Activated CD8-positive, alpha-beta T cell treated with anti-CD3 and anti-CD28 coated beads for 36 hours (primary cell): ENCODE results near the gene GRID1. TPM values are rescaled to one million over a fixed set of nuclear protein-coding genes. Genes with fewer than 3 reads are reported as not detected.

Experiments
- ATAC-seq: fragments of 200-7000 bp; cut with Tn5 transposase; one replicate; pipeline ENCODE4 v1.10.0; 2021; ENCODE audit warnings: mild to moderate bottlenecking, moderate library complexity
- CTCF ChIA-PET: fragments of 350-600 bp; sonication (Branson Sonifier 250); formaldehyde crosslinking; loops from one replicate; lab custom pipeline; 2021; ENCODE audit warnings: antibody characterized with exemption; lab: Charles Lee
- POLR2A ChIA-PET: fragments of 350-600 bp; sonication (Branson Sonifier 250); formaldehyde crosslinking; loops from one replicate; lab custom pipeline; 2021; ENCODE audit warnings: antibody characterized with exemption; lab: Charles Lee
- DNase-seq: peaks from one replicate; pipeline ENCODE4 v3.0.0-alpha.2; 2020
- H3K27ac Mint-ChIP-seq: one replicate; pipeline ENCODE4 v1.8.0; 2021; ENCODE audit warnings: mild to moderate bottlenecking, mixed read lengths
- H3K27me3 Mint-ChIP-seq: one replicate; pipeline ENCODE4 v1.8.0; 2021; ENCODE audit warnings: mixed read lengths
- H3K36me3 Mint-ChIP-seq: one replicate; pipeline ENCODE4 v1.8.0; 2021; ENCODE audit warnings: low read depth, mixed read lengths
- H3K4me1 Mint-ChIP-seq: one replicate; pipeline ENCODE4 v1.8.0; 2021; ENCODE audit warnings: low read depth, mixed read lengths
- H3K4me3 Mint-ChIP-seq: one replicate; pipeline ENCODE4 v1.8.0; 2021; ENCODE audit warnings: mild to moderate bottlenecking, moderate library complexity, mixed read lengths
- H3K9me3 Mint-ChIP-seq: one replicate; pipeline ENCODE4 v1.8.0; 2021; ENCODE audit warnings: mixed read lengths
- CTCF ChIP-seq: fragments of 200-600 bp; IDR thresholded peaks from one replicate; pipeline ENCODE4 v1.8.0; 2022; ENCODE audit warnings: antibody characterized with exemption, mild to moderate bottlenecking
- intact Hi-C: fragments of 100-400 bp; cut with micrococcal nuclease; formaldehyde crosslinking; loops from one replicate; pipeline ENCODE4 v1.10.0; 2022
- total RNA-seq, 2 experiments: library from RNA; stranded (reverse); gene quantifications; one replicate each; pipeline ENCODE4 v1.2.3, GENCODE V29; 2021

GRID1 gene
- total RNA-seq, 2 experiments from 2014 or later = not detected

GRCh38 chr10:86311906-86312305 is 54.7 kb downstream of the GRID1 start:
- no peaks in the 10 kb centered on the region for H3K36me3 Mint-ChIP-seq
- ChIA-PET POLR2A (no interaction called here), CTCF (no interaction called here)
- ATAC-seq (no peak), DNase-seq (no peak)
- H3K27me3 Mint-ChIP-seq = peaks cover 4% of the 10 kb centered on the region
- no peak overlapping the region for H3K27ac Mint-ChIP-seq
- TF ChIP-seq CTCF = no peak
- H3K4me1 Mint-ChIP-seq = no peaks in the 10 kb centered on the region
- H3K4me3 Mint-ChIP-seq = no peak overlapping the region
- no peaks in the 10 kb centered on the region for H3K9me3 Mint-ChIP-seq
- intact Hi-C loops = no loop called here

- no peak for TF ChIP-seq CTCF
- Mint-ChIP-seq H3K9me3 (no peaks in the 10 kb centered on the region), H3K4me1 (no peaks in the 10 kb centered on the region), H3K4me3 (no peak overlapping the region), H3K27ac (no peak overlapping the region), H3K27me3 (peaks cover 4% of the 10 kb centered on the region), H3K36me3 (no peaks in the 10 kb centered on the region)
- ChIA-PET CTCF (no interaction called here), POLR2A (no interaction called here)
- intact Hi-C loops = no loop called here
- ATAC-seq = no peak
- no peak for DNase-seq
Observed at GRCh38 chr10:86311190-86311589, 55.4 kb downstream of the GRID1 start.

DNA sequence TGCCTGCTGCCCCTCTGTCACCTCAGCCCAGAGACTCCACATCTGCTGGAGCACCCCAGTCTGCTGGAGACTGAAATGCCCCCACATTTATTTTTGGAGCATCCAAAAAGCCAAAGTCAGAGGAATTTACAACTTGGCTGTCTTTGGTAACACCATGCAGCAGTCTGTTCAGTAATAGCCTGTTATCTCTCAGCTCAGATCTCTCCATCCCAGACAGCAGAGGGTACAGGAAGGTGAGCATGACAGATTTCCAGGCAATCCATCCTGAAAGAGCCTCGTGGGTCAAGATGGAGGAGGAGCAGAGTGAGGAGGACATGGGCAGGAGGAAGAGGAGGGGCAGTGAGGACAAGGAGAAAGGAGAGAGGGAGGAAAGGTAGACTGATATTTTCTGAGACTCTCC is 55.9 kb downstream of the GRID1 start:
- H3K27me3 Mint-ChIP-seq = peaks cover 4% of the 10 kb centered on the region
- H3K9me3 Mint-ChIP-seq = no peaks in the 10 kb centered on the region
- ATAC-seq = no peak
- no peak overlapping the region for H3K27ac Mint-ChIP-seq
- POLR2A ChIA-PET = no interaction called here
- intact Hi-C loops = no loop called here
- no peak for DNase-seq
- CTCF ChIA-PET = no interaction called here
- no peaks in the 10 kb centered on the region for H3K36me3 Mint-ChIP-seq
- no peak overlapping the region for H3K4me3 Mint-ChIP-seq
- no peaks in the 10 kb centered on the region for H3K4me1 Mint-ChIP-seq
- no peak for TF ChIP-seq CTCF

DNA sequence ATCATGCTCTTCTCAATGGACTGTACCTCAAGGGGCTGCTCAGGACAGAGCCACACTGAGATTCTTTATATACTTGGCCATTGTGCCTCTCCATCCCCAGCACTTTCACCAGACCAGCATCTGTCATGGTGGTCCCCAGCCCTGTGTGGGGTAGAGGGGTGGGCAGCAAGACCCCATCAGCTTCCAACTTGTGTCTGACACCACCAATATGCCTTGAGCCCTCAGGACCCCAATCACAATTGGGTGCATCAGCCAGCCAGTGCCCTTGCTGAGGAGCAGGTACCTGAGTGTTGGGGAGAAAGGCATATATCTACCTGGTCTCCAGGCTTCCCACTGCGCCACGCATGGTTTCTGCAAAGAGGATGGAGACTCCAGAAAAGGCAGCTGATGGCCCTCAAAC is 56.3 kb downstream of the GRID1 start:
- CTCF ChIA-PET = no interaction called here

DNA sequence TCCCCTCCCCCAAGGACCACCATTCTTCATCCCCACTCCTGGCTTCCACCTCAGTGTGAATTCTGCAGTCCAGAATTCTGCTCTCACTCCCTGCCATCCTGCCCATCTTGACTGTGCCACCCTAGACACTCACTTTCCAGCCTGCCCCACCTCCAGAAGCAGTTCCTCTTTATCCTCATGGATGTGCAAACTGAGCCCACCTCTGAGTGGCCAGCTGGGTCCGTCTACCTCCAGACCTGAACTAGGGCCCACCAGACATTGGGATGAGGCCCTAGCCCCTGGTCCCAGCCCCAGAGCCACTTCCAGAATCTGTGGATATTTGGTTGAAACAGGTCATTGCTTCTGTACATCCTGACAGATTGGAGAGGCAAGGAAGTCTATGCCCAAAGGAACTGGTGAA is 58.5 kb downstream of the GRID1 start:
- CTCF ChIA-PET = no interaction called here
- intact Hi-C loops = no loop called here
- Mint-ChIP-seq H3K27ac (no peak overlapping the region), H3K9me3 (no peaks in the 10 kb centered on the region), H3K4me3 (no peak overlapping the region), H3K4me1 (no peaks in the 10 kb centered on the region), H3K36me3 (no peaks in the 10 kb centered on the region), H3K27me3 (peaks cover 1% of the 10 kb centered on the region)
- POLR2A ChIA-PET = no interaction called here
- TF ChIP-seq CTCF = no peak
- no peak for ATAC-seq
- DNase-seq = no peak

More for the DNA sequence above, 56.3 kb downstream of the GRID1 start:
- ATAC-seq (no peak), DNase-seq (no peak)
- intact Hi-C loops = no loop called here
- TF ChIP-seq CTCF = no peak
- H3K9me3 Mint-ChIP-seq = no peaks in the 10 kb centered on the region
- peaks cover 4% of the 10 kb centered on the region for H3K27me3 Mint-ChIP-seq
- no peaks in the 10 kb centered on the region for H3K36me3 Mint-ChIP-seq
- POLR2A ChIA-PET = no interaction called here
- H3K27ac Mint-ChIP-seq = no peak overlapping the region
- no peaks in the 10 kb centered on the region for H3K4me1 Mint-ChIP-seq
- H3K4me3 Mint-ChIP-seq = no peak overlapping the region
